ENCODE data around the gene SOX6.

Gene SOX6

DNA sequence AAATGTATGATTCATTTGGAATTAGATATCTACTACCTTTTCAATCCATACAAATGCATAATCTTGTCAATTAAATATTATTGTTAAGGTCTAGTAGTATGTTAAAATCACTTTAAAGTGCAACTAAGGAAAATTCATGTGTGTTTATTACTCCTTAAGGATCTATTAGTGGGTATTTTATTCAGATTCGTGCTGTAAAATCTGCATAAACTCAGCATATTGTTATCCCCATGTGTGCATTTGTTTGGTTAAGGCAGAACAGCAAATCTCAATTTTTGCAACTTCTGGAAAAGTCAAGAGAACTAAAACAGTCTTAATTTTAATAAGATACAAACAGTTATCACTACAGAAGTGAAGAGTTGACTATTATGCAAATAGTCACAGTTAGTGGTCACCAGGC lies 234.5 kb downstream of the SOX6 start:
- Histone ChIP-seq H3K4me2 (no peak overlapping the region), H3K9ac (no peak overlapping the region), H3K4me1 (ENCODE audit: low read depth, poor library complexity, severe bottlenecking) (no peaks in the 10 kb centered on the region), H2AFZ (ENCODE audit: low read depth) (no peak overlapping the region), H3K36me3 (ENCODE audit: insufficient read depth) (no peaks in the 10 kb centered on the region), H3K79me2 (ENCODE audit: insufficient read depth, low read depth) (no peaks in the 10 kb centered on the region), H3K4me3 (IDR thresholded peaks at IDR 0.05; ENCODE audit: insufficient read depth, low read depth, low read length) (no peak overlapping the region), H4K20me1 (ENCODE audit: insufficient read depth) (no peaks in the 10 kb centered on the region), H3K27me3 (ENCODE audit: insufficient read depth, low read depth) (no peaks in the 10 kb centered on the region), H3K27ac (no peak overlapping the region)
- TF ChIP-seq, protein P1, sequence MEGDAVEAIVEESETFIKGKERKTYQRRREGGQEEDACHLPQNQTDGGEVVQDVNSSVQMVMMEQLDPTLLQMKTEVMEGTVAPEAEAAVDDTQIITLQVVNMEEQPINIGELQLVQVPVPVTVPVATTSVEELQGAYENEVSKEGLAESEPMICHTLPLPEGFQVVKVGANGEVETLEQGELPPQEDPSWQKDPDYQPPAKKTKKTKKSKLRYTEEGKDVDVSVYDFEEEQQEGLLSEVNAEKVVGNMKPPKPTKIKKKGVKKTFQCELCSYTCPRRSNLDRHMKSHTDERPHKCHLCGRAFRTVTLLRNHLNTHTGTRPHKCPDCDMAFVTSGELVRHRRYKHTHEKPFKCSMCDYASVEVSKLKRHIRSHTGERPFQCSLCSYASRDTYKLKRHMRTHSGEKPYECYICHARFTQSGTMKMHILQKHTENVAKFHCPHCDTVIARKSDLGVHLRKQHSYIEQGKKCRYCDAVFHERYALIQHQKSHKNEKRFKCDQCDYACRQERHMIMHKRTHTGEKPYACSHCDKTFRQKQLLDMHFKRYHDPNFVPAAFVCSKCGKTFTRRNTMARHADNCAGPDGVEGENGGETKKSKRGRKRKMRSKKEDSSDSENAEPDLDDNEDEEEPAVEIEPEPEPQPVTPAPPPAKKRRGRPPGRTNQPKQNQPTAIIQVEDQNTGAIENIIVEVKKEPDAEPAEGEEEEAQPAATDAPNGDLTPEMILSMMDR (conservative IDR thresholded peaks at IDR 0.05; ENCODE audit: low read depth, low read length) = no peak

DNA sequence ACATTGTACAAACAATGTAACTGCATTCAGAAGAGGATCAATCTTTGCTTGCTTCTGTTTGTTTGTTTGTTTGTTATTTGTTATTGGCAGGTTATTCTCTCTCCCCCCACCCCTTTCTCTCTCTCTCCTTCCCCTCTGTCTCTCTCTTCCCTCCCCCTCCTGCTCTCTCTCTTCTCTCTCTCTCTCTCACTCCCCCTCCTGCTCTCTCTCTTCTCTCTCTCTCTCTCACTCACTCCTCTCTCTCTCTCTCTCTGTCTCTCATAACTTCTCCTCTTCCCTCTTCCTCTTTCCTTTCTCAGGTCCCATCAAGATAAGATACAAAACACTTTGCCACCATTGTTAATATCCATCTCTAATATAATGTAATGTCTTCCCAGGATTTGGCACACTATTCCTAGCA lies 236.3 kb downstream of the SOX6 start:
- Histone ChIP-seq H3K4me2 (no peak overlapping the region), H3K27me3 (ENCODE audit: insufficient read depth, low read depth) (no peaks in the 10 kb centered on the region), H2AFZ (ENCODE audit: low read depth) (no peak overlapping the region), H3K4me1 (ENCODE audit: low read depth, poor library complexity, severe bottlenecking) (no peaks in the 10 kb centered on the region), H3K9ac (no peak overlapping the region), H4K20me1 (ENCODE audit: insufficient read depth) (no peaks in the 10 kb centered on the region), H3K36me3 (ENCODE audit: insufficient read depth) (no peaks in the 10 kb centered on the region), H3K4me3 (IDR thresholded peaks at IDR 0.05; ENCODE audit: insufficient read depth, low read depth, low read length) (no peak overlapping the region), H3K27ac (no peak overlapping the region), H3K79me2 (ENCODE audit: insufficient read depth, low read depth) (no peaks in the 10 kb centered on the region)
- TF ChIP-seq, protein P1 (conservative IDR thresholded peaks at IDR 0.05; ENCODE audit: low read depth, low read length) = no peak

DNA sequence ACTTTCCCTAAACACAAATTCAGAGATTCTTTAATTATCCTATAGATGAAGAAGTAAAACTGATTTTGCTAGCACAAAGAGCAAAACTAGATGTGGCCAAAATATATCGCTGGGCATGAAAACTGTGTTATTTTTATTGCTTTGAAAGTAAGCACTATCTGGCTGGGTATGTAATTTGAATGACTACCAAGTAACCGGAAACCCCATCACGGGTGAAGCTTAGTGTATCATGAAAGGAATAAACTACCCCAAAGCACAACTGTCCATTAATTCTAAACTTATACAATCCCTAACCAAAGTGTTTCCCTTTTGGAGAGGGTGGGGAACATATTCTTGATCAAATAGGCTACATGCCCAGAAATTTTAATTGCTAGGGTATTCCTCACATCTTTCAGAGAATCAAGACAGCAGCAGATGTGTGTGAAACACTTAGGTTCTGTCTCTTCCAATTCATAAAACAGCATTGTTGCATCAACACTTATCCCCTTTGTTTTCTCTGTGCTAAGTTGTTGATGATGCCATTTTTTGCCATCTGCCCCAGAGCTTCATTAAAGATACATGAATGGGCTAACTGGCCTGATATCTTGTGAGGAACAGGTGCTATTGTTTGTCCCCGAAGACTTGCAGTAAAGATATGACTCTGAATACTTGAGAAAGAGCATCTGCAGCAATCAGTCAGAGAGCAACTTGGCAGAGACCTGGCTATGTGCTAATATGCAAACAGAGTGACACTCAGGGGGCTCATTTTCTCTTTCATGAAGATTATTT lies 238.2 kb downstream of the SOX6 start:
- Histone ChIP-seq H3K4me2 (no peak overlapping the region), H4K20me1 (ENCODE audit: insufficient read depth) (no peaks in the 10 kb centered on the region), H3K79me2 (ENCODE audit: insufficient read depth, low read depth) (no peaks in the 10 kb centered on the region), H2AFZ (ENCODE audit: low read depth) (no peak overlapping the region), H3K4me1 (ENCODE audit: low read depth, poor library complexity, severe bottlenecking) (no peaks in the 10 kb centered on the region), H3K27ac (no peak overlapping the region), H3K9ac (no peak overlapping the region), H3K4me3 (IDR thresholded peaks at IDR 0.05; ENCODE audit: insufficient read depth, low read depth, low read length) (no peak overlapping the region), H3K36me3 (ENCODE audit: insufficient read depth) (no peaks in the 10 kb centered on the region), H3K27me3 (ENCODE audit: insufficient read depth, low read depth) (no peaks in the 10 kb centered on the region)
- TF ChIP-seq, protein P1 (conservative IDR thresholded peaks at IDR 0.05; ENCODE audit: low read depth, low read length) = no peak

DNA sequence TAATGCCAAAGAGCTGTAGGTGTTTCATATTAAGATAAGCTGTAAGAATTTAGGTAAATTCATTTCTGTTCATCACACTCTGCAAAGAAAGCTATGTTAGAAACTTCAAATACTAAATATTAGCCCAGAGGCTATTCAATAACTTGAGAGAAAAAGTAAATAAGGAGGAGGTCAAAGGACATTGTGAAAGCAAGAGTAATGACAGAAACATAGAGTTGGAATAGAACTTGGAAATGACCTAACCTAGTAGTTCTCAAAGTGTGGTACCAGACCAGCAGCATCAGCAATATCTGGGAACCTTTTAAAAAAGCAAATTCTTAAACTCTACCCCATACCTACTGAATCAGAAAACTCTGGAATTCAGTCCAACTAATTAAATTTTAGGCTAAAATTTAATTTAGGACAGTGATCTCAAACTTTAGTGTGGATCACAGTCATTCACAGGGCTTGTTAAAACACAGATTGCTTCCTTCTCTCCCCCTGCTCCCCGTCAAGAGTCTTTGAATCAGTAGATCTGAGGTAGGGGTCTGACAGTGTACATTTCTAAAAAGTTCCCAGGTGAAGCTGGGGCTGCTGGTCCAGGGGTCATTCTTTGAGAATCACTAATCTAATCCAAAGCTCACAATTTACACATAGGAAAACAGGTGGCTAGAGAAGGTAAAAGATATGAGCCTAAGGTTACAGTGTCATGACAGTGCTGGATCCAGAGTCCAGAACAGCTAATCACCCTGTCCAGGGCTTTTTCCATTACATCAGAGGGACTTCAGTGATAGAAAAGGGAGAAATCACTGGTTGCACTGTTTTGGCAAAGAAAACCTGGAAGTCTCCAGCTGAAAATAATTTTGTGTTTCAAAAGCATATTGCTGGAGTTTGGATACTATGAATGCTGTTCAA lies 241.1 kb downstream of the SOX6 start:
- no peak overlapping the region for H3K4me2 ChIP-seq
- no peaks in the 10 kb centered on the region for H3K27me3 ChIP-seq (ENCODE audit: insufficient read depth, low read depth)
- H3K4me3 ChIP-seq (IDR thresholded peaks at IDR 0.05; ENCODE audit: insufficient read depth, low read depth, low read length) = no peak overlapping the region
- TF ChIP-seq, protein P1 (conservative IDR thresholded peaks at IDR 0.05; ENCODE audit: low read depth, low read length) = no peak
- H3K79me2 ChIP-seq (ENCODE audit: insufficient read depth, low read depth) = no peaks in the 10 kb centered on the region
- no peaks in the 10 kb centered on the region for H3K36me3 ChIP-seq (ENCODE audit: insufficient read depth)
- no peaks in the 10 kb centered on the region for H4K20me1 ChIP-seq (ENCODE audit: insufficient read depth)
- no peak overlapping the region for H2AFZ ChIP-seq (ENCODE audit: low read depth)
- H3K4me1 ChIP-seq (ENCODE audit: low read depth, poor library complexity, severe bottlenecking) = no peaks in the 10 kb centered on the region
- H3K9ac ChIP-seq = no peak overlapping the region
- H3K27ac ChIP-seq = no peak overlapping the region
